ENCODE results near the gene E4F1. TPM values are rescaled to one million over a fixed set of nuclear protein-coding genes. Genes with fewer than 3 reads are reported as not detected.

Gene E4F1
- total RNA-seq, 1 experiment from 2014 or later = 14.8 TPM

DNA sequence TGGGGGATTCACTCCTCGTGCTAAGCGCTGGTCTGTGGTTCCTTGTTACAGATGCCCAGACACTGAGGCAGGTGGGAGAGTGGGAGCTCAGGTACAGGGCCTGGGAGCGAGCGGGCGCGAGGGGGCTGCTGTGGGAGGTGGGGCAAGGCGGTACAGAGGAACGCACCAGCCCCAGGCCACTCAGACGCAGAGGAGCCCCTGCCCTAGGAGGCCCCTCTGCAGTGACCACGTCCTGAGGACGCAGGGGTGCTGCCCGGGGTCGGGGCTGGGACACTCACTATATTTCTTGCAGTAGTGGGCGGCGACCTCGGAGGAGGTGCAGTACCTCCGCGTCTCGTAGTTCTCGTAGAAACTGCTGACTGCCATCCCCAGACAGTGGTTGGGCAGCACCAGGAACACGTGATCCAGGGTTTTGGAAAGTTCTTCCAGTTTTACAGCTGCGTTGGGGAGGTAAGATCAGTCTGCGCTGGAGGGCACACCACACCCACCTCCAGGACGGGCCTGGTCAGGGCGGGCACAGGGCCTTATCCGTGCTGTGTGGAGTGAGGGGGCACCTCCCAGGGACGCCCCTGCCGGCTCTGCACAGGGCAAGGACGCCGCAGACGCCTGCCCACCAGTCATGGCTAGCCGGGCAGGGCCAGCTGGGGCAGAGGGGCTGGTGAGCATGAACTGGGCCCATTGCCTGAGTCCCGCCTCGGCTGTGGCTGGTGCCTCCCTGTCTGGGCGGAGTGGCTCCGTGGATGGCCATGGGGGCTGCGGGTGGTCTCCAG, 60.8 kb downstream of the E4F1 start:
- H3K4me2 ChIP-seq (ENCODE audit: low read depth, low read length, poor library complexity, severe bottlenecking) = no peak overlapping the region
- DNase-seq = no peak
- no peaks in the 10 kb centered on the region for H3K79me2 ChIP-seq (ENCODE audit: low read length)
- no peaks in the 10 kb centered on the region for H3K4me1 ChIP-seq (ENCODE audit: low read length)
- H2AFZ ChIP-seq (ENCODE audit: low read length) = no peak overlapping the region
- no peaks in the 10 kb centered on the region for H3K36me3 ChIP-seq (ENCODE audit: insufficient read depth, low read length)
- no peaks in the 10 kb centered on the region for H3K9me3 ChIP-seq (ENCODE audit: low read length)
- H3K27ac ChIP-seq (ENCODE audit: low read length) = no peak overlapping the region
- no peaks in the 10 kb centered on the region for H3K9me2 ChIP-seq (replicated peaks; ENCODE audit: insufficient read depth, low read length)
- H4K20me1 ChIP-seq (ENCODE audit: insufficient read depth, low read depth, low read length) = no peaks in the 10 kb centered on the region
- H3K27me3 ChIP-seq (ENCODE audit: low read length) = no peaks in the 10 kb centered on the region
- H3K4me3 ChIP-seq (ENCODE audit: low read length) = no peak overlapping the region
- no peak overlapping the region for H3K9ac ChIP-seq (ENCODE audit: low read length)

- Histone ChIP-seq H3K79me2 (ENCODE audit: low read length) (no peaks in the 10 kb centered on the region), H2AFZ (ENCODE audit: low read length) (no peak overlapping the region), H3K4me1 (ENCODE audit: low read length) (no peaks in the 10 kb centered on the region), H3K4me2 (ENCODE audit: low read depth, low read length, poor library complexity, severe bottlenecking) (no peak overlapping the region), H3K4me3 (ENCODE audit: low read length) (no peak overlapping the region), H3K9ac (ENCODE audit: low read length) (no peak overlapping the region), H3K9me2 (replicated peaks; ENCODE audit: insufficient read depth, low read length) (no peaks in the 10 kb centered on the region), H4K20me1 (ENCODE audit: insufficient read depth, low read depth, low read length) (no peaks in the 10 kb centered on the region), H3K9me3 (ENCODE audit: low read length) (no peaks in the 10 kb centered on the region), H3K27ac (ENCODE audit: low read length) (no peak overlapping the region), H3K27me3 (ENCODE audit: low read length) (no peaks in the 10 kb centered on the region), H3K36me3 (ENCODE audit: insufficient read depth, low read length) (no peaks in the 10 kb centered on the region)
- no peak for DNase-seq
These were observed 61.6 kb downstream of the E4F1 start for GRCh38 chr16:2284797-2285576.

Small RNAs within 50 kb of the gene (small RNA-seq; reads per million reads assigned to genes)
- not detected for gene MIR3677
- gene MIR4717 = not detected

Other genes with a start within 250 kb of the E4F1 start
- not detected in 2 replicates for gene NOXO1, start 242.1 kb upstream of the E4F1 start, total RNA-seq (2014; rRNA removed; shearing (Covaris generic); ENCODE audit: low replicate concordance)
- gene GFER, start 239.4 kb upstream of the E4F1 start, total RNA-seq (2014; rRNA removed; shearing (Covaris generic); ENCODE audit: low replicate concordance) = 17.0 and 43.8 TPM in 2 replicates
- 5.3 and 16.3 TPM in 2 replicates for gene SYNGR3, start 233.6 kb upstream of the E4F1 start, total RNA-seq (2014; rRNA removed; shearing (Covaris generic); ENCODE audit: low replicate concordance)
- 12.6 and 20.5 TPM in 2 replicates for gene ZNF598, start 213.8 kb upstream of the E4F1 start, total RNA-seq (2014; rRNA removed; shearing (Covaris generic); ENCODE audit: low replicate concordance)
- gene NPW, start 203.8 kb upstream of the E4F1 start, total RNA-seq (2014; rRNA removed; shearing (Covaris generic); ENCODE audit: low replicate concordance) = 3.0 TPM in 1 of 2 replicates, not detected in the other
- gene NHERF2, start 196.7 kb upstream of the E4F1 start, total RNA-seq (2014; rRNA removed; shearing (Covaris generic); ENCODE audit: low replicate concordance) = not detected in 2 replicates
- gene NTHL1, start 175.8 kb upstream of the E4F1 start, total RNA-seq (2014; rRNA removed; shearing (Covaris generic); ENCODE audit: low replicate concordance) = 23.2 and 52.2 TPM in 2 replicates
- 33.3 and 64.5 TPM in 2 replicates for gene TSC2, start 175.6 kb upstream of the E4F1 start, total RNA-seq (2014; rRNA removed; shearing (Covaris generic); ENCODE audit: low replicate concordance)
- 72.8 and 110 TPM in 2 replicates for gene PKD1, start 87.7 kb upstream of the E4F1 start, total RNA-seq (2014; rRNA removed; shearing (Covaris generic); ENCODE audit: low replicate concordance)
- gene RAB26, start 75.0 kb upstream of the E4F1 start, total RNA-seq (2014; rRNA removed; shearing (Covaris generic); ENCODE audit: low replicate concordance) = 12.8 and 15.0 TPM in 2 replicates
- gene TRAF7, start 67.8 kb upstream of the E4F1 start, total RNA-seq (2014; rRNA removed; shearing (Covaris generic); ENCODE audit: low replicate concordance) = 68.3 and 110 TPM in 2 replicates
- 0.14 TPM in 1 of 2 replicates, not detected in the other for gene CASKIN1, start 27.0 kb upstream of the E4F1 start, total RNA-seq (2014; rRNA removed; shearing (Covaris generic); ENCODE audit: low replicate concordance)
- gene MLST8, start 18.1 kb upstream of the E4F1 start, total RNA-seq (2014; rRNA removed; shearing (Covaris generic); ENCODE audit: low replicate concordance) = 46.3 and 67.0 TPM in 2 replicates
- 3.7 and 7.9 TPM in 2 replicates for gene BRICD5, start 12.7 kb upstream of the E4F1 start, total RNA-seq (2014; rRNA removed; shearing (Covaris generic); ENCODE audit: low replicate concordance)
- gene PGP, start 8.8 kb upstream of the E4F1 start, total RNA-seq (2014; rRNA removed; shearing (Covaris generic); ENCODE audit: low replicate concordance) = 26.5 and 42.1 TPM in 2 replicates
- 0.78 and 5.2 TPM in 2 replicates for gene DNASE1L2, start 12.9 kb downstream of the E4F1 start, total RNA-seq (2014; rRNA removed; shearing (Covaris generic); ENCODE audit: low replicate concordance)
- gene ECI1, start 28.0 kb downstream of the E4F1 start, total RNA-seq (2014; rRNA removed; shearing (Covaris generic); ENCODE audit: low replicate concordance) = 24.4 and 58.9 TPM in 2 replicates
- 125 and 158 TPM in 2 replicates for gene RNPS1, start 44.5 kb downstream of the E4F1 start, total RNA-seq (2014; rRNA removed; shearing (Covaris generic); ENCODE audit: low replicate concordance)
- gene ABCA3, start 117.1 kb downstream of the E4F1 start, total RNA-seq (2014; rRNA removed; shearing (Covaris generic); ENCODE audit: low replicate concordance) = 0.37 and 0.87 TPM in 2 replicates
- 13.5 and 15.1 TPM in 2 replicates for gene CCNF, start 205.9 kb downstream of the E4F1 start, total RNA-seq (2014; rRNA removed; shearing (Covaris generic); ENCODE audit: low replicate concordance)
- gene TEDC2, start 236.5 kb downstream of the E4F1 start, total RNA-seq (2014; rRNA removed; shearing (Covaris generic); ENCODE audit: low replicate concordance) = 6.4 and 27.7 TPM in 2 replicates
- 0.45 and 0.94 TPM in 2 replicates for gene NTN3, start 247.7 kb downstream of the E4F1 start, total RNA-seq (2014; rRNA removed; shearing (Covaris generic); ENCODE audit: low replicate concordance)